Loucy (cell line): ENCODE results near the gene SMIM17.

Experiments
- EZH2phosphoT487 ChIP-seq: fragments of 200-600 bp; IDR thresholded peaks from 2 replicates; pipeline ENCODE4 v1.6.1; 2018; ENCODE audit warnings: antibody characterized with exemption, mild to moderate bottlenecking, moderate library complexity, borderline replicate concordance
- TF ChIP-seq, protein P1 (sequence below): fragments of 200-600 bp; sonication (generic); conservative IDR thresholded peaks from 2 replicates; pipeline ENCODE4 v1.5.1; 2014; ENCODE audit warnings: mild to moderate bottlenecking, antibody characterized with exemption, low read length

DNA sequence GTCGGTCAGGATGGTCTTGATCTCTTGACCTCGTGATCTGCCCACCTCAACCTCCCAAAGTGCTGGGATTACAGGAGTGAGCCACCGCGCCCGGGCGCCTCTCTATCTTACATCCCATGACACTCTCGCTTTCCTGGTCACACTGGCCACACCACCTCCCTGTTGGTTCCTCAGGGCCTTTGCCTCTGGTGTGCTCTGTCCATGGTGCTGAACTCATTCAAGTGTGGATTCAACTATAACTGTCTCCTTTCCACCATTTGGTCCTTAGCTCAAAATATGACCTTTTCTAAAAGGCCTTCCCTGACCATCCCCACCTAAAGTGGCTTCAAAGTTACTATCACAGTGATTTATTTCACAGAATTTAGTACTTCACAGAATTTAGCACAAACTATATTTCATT is 3.7 kb upstream of the SMIM17 start:
- TF ChIP-seq, protein P1, sequence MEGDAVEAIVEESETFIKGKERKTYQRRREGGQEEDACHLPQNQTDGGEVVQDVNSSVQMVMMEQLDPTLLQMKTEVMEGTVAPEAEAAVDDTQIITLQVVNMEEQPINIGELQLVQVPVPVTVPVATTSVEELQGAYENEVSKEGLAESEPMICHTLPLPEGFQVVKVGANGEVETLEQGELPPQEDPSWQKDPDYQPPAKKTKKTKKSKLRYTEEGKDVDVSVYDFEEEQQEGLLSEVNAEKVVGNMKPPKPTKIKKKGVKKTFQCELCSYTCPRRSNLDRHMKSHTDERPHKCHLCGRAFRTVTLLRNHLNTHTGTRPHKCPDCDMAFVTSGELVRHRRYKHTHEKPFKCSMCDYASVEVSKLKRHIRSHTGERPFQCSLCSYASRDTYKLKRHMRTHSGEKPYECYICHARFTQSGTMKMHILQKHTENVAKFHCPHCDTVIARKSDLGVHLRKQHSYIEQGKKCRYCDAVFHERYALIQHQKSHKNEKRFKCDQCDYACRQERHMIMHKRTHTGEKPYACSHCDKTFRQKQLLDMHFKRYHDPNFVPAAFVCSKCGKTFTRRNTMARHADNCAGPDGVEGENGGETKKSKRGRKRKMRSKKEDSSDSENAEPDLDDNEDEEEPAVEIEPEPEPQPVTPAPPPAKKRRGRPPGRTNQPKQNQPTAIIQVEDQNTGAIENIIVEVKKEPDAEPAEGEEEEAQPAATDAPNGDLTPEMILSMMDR = no peak
- no peak for TF ChIP-seq EZH2phosphoT487
